Activated T-cell treated with anti-CD3 and anti-CD28 coated beads for 48 hours (primary cell): Measurements from ENCODE around the gene UNK.

Experiments
- DNase-seq: peaks from one replicate; pipeline ENCODE4 v3.0.0-alpha.2; 2020; ENCODE audit warnings: low read depth

The UNK gene

DNA sequence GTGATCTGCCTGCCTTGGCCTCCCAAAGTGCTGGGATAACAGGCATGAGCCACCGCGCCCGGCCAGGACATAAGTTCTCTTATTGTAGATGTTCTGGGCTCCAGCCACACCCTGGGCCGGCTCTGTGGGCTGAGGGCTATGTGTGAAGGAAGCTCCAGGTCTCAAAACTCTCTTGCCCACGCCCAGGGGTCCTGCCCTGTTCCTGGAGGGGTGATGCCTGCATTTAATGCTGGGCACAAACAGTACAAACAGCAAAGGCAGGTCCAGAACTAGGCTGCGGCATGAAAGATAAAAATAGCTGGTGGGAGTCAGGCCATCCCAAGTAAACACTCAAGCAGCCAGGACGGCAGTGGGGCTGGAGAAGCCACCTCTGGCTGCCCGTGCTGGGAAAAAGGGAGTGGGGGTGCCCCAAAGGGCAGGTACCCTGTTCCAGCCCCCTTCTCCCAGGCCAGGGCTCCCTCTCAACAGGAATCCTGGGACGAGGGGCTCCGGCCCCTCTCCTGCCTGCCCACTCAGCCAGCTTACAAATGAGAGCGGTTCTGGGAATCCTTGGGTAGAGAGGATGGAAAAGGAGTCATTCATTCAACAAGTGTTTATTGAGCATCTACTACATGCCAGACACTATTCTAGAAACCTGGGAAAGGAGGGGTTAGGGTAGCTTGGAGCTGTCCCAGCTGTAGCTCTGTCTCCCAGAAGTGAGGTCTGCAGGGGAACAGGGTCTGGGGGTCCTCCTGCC lies 89.1 kb downstream of the UNK start:
- no peak for DNase-seq

DNA sequence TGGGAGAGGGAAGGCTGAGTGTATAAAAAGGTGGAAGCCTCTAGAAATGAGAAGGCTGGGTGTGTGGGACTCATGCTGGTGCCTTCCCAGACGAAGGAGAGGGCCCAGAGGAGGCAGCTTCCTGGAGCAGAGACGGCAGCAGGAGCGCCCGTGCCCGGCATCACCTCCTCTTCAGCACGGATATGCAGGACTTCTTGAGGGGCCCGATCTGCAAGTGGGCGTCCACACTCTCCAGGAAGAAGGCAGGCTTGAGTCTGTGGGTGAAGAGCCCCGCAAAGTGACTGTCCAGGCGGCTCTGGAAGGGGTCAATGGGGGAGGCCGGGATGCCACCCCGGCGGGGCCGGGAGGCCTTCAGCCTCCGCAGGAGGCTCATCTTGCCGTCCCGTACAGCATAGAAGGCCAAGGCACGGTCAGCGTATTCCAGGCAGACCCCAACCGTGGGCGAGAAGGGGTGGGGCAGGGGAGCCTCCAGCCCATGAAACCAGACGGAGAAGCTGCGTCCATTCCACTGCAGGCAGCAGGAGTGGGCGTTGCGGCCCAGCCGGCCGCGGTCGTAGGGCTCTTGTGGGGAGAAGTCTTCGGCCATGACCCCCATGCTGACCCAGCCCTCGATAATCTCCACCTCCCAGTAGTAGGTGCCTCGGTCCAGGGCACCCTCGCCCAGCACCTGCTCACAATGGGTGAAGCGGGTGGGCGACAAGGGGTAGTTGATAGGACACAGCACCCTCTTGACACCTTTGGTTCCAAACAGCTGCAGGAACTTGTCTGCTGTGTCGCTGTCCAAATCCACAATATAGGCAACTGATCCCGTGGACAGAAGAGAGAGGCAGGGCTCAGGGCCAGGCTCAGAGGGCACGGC lies 89.9 kb downstream of the UNK start:
- DNase-seq = no peak
